ENCODE results near the gene PDE10A.

DNA sequence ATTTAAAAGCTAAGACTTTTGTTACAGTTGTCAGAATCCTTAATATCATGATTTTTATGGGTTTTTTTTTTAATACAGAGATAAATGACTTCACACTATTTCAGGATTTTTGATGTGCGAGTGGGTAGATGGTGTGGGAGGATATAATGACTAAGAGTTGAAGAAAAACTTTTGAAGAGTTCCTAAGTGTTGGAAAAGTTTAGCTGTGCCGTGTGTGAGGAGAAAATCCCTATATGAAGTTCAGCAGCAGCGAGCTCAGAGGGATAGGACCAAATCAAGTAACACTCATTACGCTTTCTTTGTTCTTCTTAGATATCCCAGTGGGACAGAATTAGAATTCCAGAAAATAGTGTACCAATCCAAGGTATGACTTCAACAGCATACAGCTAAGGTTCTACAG is 34.1 kb downstream of the PDE10A start:
- TF ChIP-seq EP300 (IDR thresholded peaks at IDR 0.05) (no peak), CTCF (IDR thresholded peaks at IDR 0.05) (no peak), POLR2AphosphoS5 (IDR thresholded peaks at IDR 0.05) (no peak), POLR2A (IDR thresholded peaks at IDR 0.05) (no peak)

Data from suprapubic skin (tissue), 4 donors.